SK-N-SH (cell line): ENCODE measurements around the gene SMIM29.

ENCODE experiments used
- EP300 ChIP-seq, 2 experiments: IDR thresholded peaks; 2 replicates each; pipeline versions ENCODE4 v1.4.0 to v1.6.1; 2012; ENCODE audit warnings: borderline replicate concordance in 1 of 2, low read depth in 1 of 2, low read length in 1 of 2
- FOXM1 ChIP-seq: IDR thresholded peaks from 2 replicates; pipeline ENCODE4 v1.4.0; 2012; ENCODE audit warnings: low read depth, mild to moderate bottlenecking
- NFIC ChIP-seq: IDR thresholded peaks from 2 replicates; pipeline ENCODE4 v1.4.0; 2012; ENCODE audit warnings: borderline replicate concordance
- POLR2AphosphoS5 ChIP-seq: IDR thresholded peaks from 2 replicates; pipeline ENCODE4 v1.6.1; 2012; ENCODE audit warnings: low read depth, low read length
- RXRA ChIP-seq: IDR thresholded peaks from 2 replicates; pipeline ENCODE4 v1.4.0; 2012; ENCODE audit warnings: low read depth, mild to moderate bottlenecking, borderline replicate concordance
- TEAD4 ChIP-seq: IDR thresholded peaks from 2 replicates; pipeline ENCODE4 v1.4.0; 2012; ENCODE audit warnings: mild to moderate bottlenecking, borderline replicate concordance; ENCODE audit not compliant: insufficient read depth
- USF1 ChIP-seq: IDR thresholded peaks from 2 replicates; pipeline ENCODE4 v1.4.0; 2012; ENCODE audit warnings: low read depth, borderline replicate concordance
- TF ChIP-seq, protein P1 (sequence below): fragments of 200-600 bp; sonication (generic); IDR thresholded peaks from 2 replicates; pipeline ENCODE4 v1.6.1; 2017; ENCODE audit warnings: antibody characterized with exemption, mild to moderate bottlenecking, moderate library complexity
- TF ChIP-seq, protein P2 (sequence below): IDR thresholded peaks from 2 replicates; pipeline ENCODE4 v1.6.1; 2012; ENCODE audit warnings: mild to moderate bottlenecking, low read depth, low read length, moderate library complexity

GRCh38 chr6:34289137-34289536 lies 40.3 kb upstream of the SMIM29 start:
- TF ChIP-seq USF1 (no peak), FOXM1 (no peak), RXRA (no peak), TEAD4 (no peak), NFIC (no peak), POLR2AphosphoS5 (no peak), EP300 (IDR thresholded peaks at IDR 0.05; ENCODE audit: borderline replicate concordance in 1 of 2, low read depth in 1 of 2, low read length in 1 of 2) (no peak)
- TF ChIP-seq, protein P1, sequence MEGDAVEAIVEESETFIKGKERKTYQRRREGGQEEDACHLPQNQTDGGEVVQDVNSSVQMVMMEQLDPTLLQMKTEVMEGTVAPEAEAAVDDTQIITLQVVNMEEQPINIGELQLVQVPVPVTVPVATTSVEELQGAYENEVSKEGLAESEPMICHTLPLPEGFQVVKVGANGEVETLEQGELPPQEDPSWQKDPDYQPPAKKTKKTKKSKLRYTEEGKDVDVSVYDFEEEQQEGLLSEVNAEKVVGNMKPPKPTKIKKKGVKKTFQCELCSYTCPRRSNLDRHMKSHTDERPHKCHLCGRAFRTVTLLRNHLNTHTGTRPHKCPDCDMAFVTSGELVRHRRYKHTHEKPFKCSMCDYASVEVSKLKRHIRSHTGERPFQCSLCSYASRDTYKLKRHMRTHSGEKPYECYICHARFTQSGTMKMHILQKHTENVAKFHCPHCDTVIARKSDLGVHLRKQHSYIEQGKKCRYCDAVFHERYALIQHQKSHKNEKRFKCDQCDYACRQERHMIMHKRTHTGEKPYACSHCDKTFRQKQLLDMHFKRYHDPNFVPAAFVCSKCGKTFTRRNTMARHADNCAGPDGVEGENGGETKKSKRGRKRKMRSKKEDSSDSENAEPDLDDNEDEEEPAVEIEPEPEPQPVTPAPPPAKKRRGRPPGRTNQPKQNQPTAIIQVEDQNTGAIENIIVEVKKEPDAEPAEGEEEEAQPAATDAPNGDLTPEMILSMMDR: no peak
- TF ChIP-seq, protein P2, sequence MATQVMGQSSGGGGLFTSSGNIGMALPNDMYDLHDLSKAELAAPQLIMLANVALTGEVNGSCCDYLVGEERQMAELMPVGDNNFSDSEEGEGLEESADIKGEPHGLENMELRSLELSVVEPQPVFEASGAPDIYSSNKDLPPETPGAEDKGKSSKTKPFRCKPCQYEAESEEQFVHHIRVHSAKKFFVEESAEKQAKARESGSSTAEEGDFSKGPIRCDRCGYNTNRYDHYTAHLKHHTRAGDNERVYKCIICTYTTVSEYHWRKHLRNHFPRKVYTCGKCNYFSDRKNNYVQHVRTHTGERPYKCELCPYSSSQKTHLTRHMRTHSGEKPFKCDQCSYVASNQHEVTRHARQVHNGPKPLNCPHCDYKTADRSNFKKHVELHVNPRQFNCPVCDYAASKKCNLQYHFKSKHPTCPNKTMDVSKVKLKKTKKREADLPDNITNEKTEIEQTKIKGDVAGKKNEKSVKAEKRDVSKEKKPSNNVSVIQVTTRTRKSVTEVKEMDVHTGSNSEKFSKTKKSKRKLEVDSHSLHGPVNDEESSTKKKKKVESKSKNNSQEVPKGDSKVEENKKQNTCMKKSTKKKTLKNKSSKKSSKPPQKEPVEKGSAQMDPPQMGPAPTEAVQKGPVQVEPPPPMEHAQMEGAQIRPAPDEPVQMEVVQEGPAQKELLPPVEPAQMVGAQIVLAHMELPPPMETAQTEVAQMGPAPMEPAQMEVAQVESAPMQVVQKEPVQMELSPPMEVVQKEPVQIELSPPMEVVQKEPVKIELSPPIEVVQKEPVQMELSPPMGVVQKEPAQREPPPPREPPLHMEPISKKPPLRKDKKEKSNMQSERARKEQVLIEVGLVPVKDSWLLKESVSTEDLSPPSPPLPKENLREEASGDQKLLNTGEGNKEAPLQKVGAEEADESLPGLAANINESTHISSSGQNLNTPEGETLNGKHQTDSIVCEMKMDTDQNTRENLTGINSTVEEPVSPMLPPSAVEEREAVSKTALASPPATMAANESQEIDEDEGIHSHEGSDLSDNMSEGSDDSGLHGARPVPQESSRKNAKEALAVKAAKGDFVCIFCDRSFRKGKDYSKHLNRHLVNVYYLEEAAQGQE: no peak
